SK-N-SH (cell line): Measurements from ENCODE around the gene ODF2L.

Source experiments
- CTCF ChIP-seq: fragments of 200-600 bp; sonication (generic); IDR thresholded peaks from 2 replicates; pipeline ENCODE4 v1.6.1; 2017; ENCODE audit warnings: antibody characterized with exemption, mild to moderate bottlenecking, moderate library complexity
- ELF1 ChIP-seq: IDR thresholded peaks from 2 replicates; pipeline ENCODE4 v1.4.0; 2012
- NFIC ChIP-seq: IDR thresholded peaks from 2 replicates; pipeline ENCODE4 v1.4.0; 2012; ENCODE audit warnings: borderline replicate concordance
- POLR2AphosphoS5 ChIP-seq: IDR thresholded peaks from 2 replicates; pipeline ENCODE4 v1.6.1; 2012; ENCODE audit warnings: low read depth, low read length
- RAD21 ChIP-seq: IDR thresholded peaks from 2 replicates; pipeline ENCODE4 v1.6.1; 2012; ENCODE audit warnings: mild to moderate bottlenecking, low read length
- TCF12 ChIP-seq: IDR thresholded peaks from 2 replicates; pipeline ENCODE4 v1.4.0; 2012

GRCh38 chr1:86375688-86376087 lies 20.4 kb downstream of the ODF2L start:
- TF ChIP-seq CTCF, result no peak
- TF ChIP-seq ELF1, result no peak
- no peak for TF ChIP-seq POLR2AphosphoS5
- TF ChIP-seq NFIC, result no peak
- TF ChIP-seq RAD21, result no peak
- TF ChIP-seq TCF12, result no peak
